ENCODE data around the gene IMPG2. TPM values are rescaled to one million over a fixed set of nuclear protein-coding genes. Genes with fewer than 3 reads are reported as not detected.

IMPG2 gene
- total RNA-seq, result 0.26 and 0.33 TPM in 2 replicates

GRCh38 chr3:101320475-101320874, at the start of gene IMPG2:
Gene IMPG2, minus strand, starts transcription at chr3:101320575. Its CDS starts 203 bp downstream, at chr3:101320372.

Other genes with a start within 250 kb of the IMPG2 start
- 7.6 and 11.9 TPM in 2 replicates for gene SENP7, start 192.6 kb upstream of the IMPG2 start, total RNA-seq
- 15.4 and 18.5 TPM in 2 replicates for gene TRMT10C, start 241.3 kb upstream of the IMPG2 start, total RNA-seq

Data from smooth muscle cell of the pulmonary artery (primary cell).